Endodermal cell (in vitro differentiated cells): Measurements from ENCODE around the gene ADGRD1. TPM values are rescaled to one million over a fixed set of nuclear protein-coding genes. Genes with fewer than 3 reads are reported as not detected.

Experiments
- DNase-seq: peaks from one replicate; pipeline ENCODE4 v3.0.0-alpha.2; 2017
- H3K27ac ChIP-seq: 2 replicates; pipeline ENCODE4 v1.5.1; 2013; ENCODE audit warnings: mild to moderate bottlenecking, low read depth, low read length, moderate library complexity
- H3K27me3 ChIP-seq: 2 replicates; pipeline ENCODE4 v1.6.1; 2013; ENCODE audit warnings: mild to moderate bottlenecking, low read length, moderate library complexity; ENCODE audit not compliant: insufficient read depth, control insufficient read depth, poor library complexity, severe bottlenecking
- H3K36me3 ChIP-seq: 2 replicates; pipeline ENCODE4 v1.7.0; 2013; ENCODE audit warnings: mild to moderate bottlenecking, low read length, moderate library complexity; ENCODE audit not compliant: control insufficient read depth, insufficient read depth
- H3K4me1 ChIP-seq: one replicate; pipeline ENCODE4 v1.7.0; 2013; ENCODE audit warnings: low read length; ENCODE audit not compliant: control insufficient read depth, insufficient read depth
- H3K4me3 ChIP-seq: 2 replicates; pipeline ENCODE4 v1.5.1; 2013; ENCODE audit warnings: mild to moderate bottlenecking, low read length, moderate library complexity
- H3K9ac ChIP-seq: 2 replicates; pipeline ENCODE4 v1.6.1; 2013; ENCODE audit warnings: mild to moderate bottlenecking, low read length, moderate library complexity; ENCODE audit not compliant: poor library complexity, severe bottlenecking; ENCODE audit errors: extremely low read depth
- H3K9me3 ChIP-seq: 2 replicates; pipeline ENCODE4 v1.6.1; 2013; ENCODE audit warnings: mild to moderate bottlenecking, low read length, moderate library complexity; ENCODE audit not compliant: control insufficient read depth
- H3K27ac Mint-ChIP-seq: 2 replicates; pipeline ENCODE4 v1.8.0; 2020; ENCODE audit warnings: mixed read lengths
- H3K27me3 Mint-ChIP-seq: 2 replicates; pipeline ENCODE4 v1.8.0; 2021; ENCODE audit warnings: mild to moderate bottlenecking, mixed read lengths; ENCODE audit not compliant: insufficient read depth
- H3K36me3 Mint-ChIP-seq: 2 replicates; pipeline ENCODE4 v1.8.0; 2020; ENCODE audit warnings: low read depth, mixed read lengths
- H3K4me1 Mint-ChIP-seq: 2 replicates; pipeline ENCODE4 v1.8.0; 2020; ENCODE audit warnings: mixed read lengths
- H3K4me3 Mint-ChIP-seq: 2 replicates; pipeline ENCODE4 v1.8.0; 2020; ENCODE audit warnings: mild to moderate bottlenecking, moderate library complexity, mixed read lengths
- H3K9me3 Mint-ChIP-seq: 2 replicates; pipeline ENCODE4 v1.8.0; 2020; ENCODE audit warnings: mild to moderate bottlenecking, mixed read lengths
- WGBS, 2 experiments: methylation state at CpG; one replicate each; pipeline versions ENCODE4 v1.1.5 to v1.1.7; 2013; ENCODE audit warnings: missing lambda C conversion rate in 2 of 2, mixed read lengths in 1 of 2; ENCODE audit not compliant: insufficient coverage in 1 of 2, insufficient read length in 1 of 2; 5-methylcytosine and 5-hydroxymethylcytosine counted together
- total RNA-seq, 2 donors: library from RNA; stranded (reverse); fragmentation: NEBNext Ultra II Directional in 1 of 2; extraction: Animal tissue kit (Norgen Biotek cat#: 25700) in 1 of 2; gene quantifications; 2 replicates in 1 of 2; 3 replicates in 1 of 2; pipeline ENCODE4 v1.2.1, GENCODE V29; 2021
- TF ChIP-seq, protein P1 (sequence below): fragments of 200-600 bp; sonication (generic); conservative IDR thresholded peaks from 2 replicates; pipeline ENCODE4 v1.5.0; 2021; ENCODE audit warnings: antibody characterized with exemption, mild to moderate bottlenecking

The ADGRD1 gene
- total RNA-seq, 2 donors from 2014 or later, result 1.3 to 2.9 TPM

DNA sequence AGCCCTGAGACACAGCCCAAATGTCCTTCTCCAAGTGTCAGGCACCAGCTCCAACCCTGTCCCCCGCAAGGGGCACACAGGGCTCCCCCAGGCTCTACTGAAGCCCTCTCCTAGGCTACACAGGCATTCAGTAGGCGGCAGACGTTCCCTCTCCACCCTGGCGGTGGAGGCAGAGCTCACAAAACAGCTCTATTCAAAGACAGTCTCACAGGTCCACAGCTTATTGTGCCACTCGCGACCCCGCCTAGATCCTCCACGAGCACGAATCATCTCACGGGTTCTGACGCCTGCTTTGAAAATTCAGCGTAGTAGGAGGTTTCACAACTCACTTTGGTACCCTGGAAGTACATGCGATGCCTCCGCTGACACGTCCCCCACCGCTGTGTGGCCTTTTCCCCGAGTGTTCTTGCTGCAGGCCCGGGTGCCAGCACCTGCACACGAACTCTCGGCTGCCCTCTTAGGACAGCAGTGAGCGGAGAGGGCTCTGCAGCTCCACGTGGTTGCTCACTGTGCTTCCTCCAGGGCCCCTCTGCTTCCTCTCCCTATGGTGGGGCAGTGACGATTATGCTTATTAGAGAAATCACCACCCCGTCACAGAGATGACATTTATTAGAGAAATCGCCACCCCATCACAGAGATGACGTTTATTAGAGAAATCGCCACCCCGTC is 78.5 kb downstream of the ADGRD1 start:
- DNase-seq, result no peak
- Mint-ChIP-seq H3K4me1 (no peaks in the 10 kb centered on the region), H3K27ac (peak overlapping the region; percentile 37), H3K9me3 (peaks cover 5% of the 10 kb centered on the region), H3K4me3 (no peak overlapping the region), H3K27me3 (no peaks in the 10 kb centered on the region), H3K36me3 (no peaks in the 10 kb centered on the region)
- TF ChIP-seq, protein P1, sequence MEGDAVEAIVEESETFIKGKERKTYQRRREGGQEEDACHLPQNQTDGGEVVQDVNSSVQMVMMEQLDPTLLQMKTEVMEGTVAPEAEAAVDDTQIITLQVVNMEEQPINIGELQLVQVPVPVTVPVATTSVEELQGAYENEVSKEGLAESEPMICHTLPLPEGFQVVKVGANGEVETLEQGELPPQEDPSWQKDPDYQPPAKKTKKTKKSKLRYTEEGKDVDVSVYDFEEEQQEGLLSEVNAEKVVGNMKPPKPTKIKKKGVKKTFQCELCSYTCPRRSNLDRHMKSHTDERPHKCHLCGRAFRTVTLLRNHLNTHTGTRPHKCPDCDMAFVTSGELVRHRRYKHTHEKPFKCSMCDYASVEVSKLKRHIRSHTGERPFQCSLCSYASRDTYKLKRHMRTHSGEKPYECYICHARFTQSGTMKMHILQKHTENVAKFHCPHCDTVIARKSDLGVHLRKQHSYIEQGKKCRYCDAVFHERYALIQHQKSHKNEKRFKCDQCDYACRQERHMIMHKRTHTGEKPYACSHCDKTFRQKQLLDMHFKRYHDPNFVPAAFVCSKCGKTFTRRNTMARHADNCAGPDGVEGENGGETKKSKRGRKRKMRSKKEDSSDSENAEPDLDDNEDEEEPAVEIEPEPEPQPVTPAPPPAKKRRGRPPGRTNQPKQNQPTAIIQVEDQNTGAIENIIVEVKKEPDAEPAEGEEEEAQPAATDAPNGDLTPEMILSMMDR, result no peak
- WGBS, 2 experiments, result 89% methylated on average over 23 to 27 of the region's 28 CpGs
- H3K9me3 ChIP-seq, result no peaks in the 10 kb centered on the region
- H3K27ac ChIP-seq, result no peak overlapping the region
- H3K4me3 ChIP-seq, result no peak overlapping the region
- H3K4me1 ChIP-seq, result no peaks in the 10 kb centered on the region
- no peak overlapping the region for H3K9ac ChIP-seq
- H3K36me3 ChIP-seq, result no peaks in the 10 kb centered on the region
- H3K27me3 ChIP-seq, result no peaks in the 10 kb centered on the region

DNA sequence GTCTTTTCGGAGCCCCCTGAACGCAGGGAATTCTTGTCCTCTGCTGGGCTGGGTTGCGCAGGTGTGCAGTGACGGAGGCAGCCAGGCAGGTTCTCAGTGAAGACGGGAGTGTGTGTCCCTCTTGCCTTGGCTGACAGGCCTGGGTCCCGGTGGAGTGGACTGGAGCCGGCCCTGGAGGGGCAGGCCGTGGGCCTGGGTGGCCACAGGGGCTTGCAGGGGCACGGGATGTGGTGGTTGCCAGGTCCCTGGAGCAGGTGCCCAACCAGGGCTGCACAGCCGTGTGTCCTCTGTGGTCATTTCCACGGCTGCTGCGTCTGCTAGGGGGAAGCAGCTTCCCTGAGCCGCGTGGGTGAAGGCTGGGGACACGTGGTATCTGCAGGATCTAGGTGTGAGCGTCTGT is 79.8 kb downstream of the ADGRD1 start:
- H3K4me1 Mint-ChIP-seq, result no peaks in the 10 kb centered on the region
- Histone ChIP-seq H3K9ac (no peak overlapping the region), H3K4me1 (no peaks in the 10 kb centered on the region), H3K27me3 (no peaks in the 10 kb centered on the region), H3K36me3 (no peaks in the 10 kb centered on the region), H3K27ac (no peak overlapping the region), H3K4me3 (no peak overlapping the region), H3K9me3 (no peaks in the 10 kb centered on the region)
- H3K27me3 Mint-ChIP-seq, result no peaks in the 10 kb centered on the region
- peaks cover 9% of the 10 kb centered on the region for H3K9me3 Mint-ChIP-seq
- no peaks in the 10 kb centered on the region for H3K36me3 Mint-ChIP-seq
- TF ChIP-seq, protein P1, result no peak
- DNase-seq, result no peak
- no peak overlapping the region for H3K27ac Mint-ChIP-seq
- 90 to 94% methylated on average over 13 to 16 of the region's 16 CpGs for WGBS, 2 experiments
- no peak overlapping the region for H3K4me3 Mint-ChIP-seq

DNA sequence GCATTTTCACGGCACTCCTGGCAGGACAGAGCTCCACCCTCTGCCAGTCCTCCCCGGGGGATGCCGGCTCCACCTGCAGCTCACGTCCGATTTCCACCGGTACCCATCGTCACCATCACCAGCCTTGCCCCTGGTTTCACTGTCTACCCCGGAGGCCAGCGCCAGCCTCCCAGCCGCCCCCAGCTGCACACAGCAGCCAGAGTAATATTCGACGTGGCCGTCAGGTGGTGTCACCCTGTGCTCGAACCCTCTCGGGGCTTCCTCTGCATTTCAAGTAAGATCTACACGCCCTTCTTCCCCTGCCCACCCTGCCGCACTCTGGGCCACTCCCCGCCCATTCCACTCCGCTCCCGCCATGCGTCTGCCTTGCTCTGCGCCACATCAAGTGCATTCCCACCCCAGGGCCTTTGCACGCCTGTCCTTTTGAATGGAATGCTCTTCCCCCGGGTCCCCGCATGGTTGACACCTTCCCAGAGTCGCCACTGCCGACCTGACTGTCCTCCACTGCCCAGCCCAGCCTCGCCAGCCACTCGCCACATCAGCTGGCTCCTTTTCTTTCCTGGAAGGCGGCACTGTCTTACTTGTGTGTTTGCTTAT is 80.3 kb downstream of the ADGRD1 start:
- TF ChIP-seq, protein P1, result no peak
- Histone ChIP-seq H3K9me3 (no peaks in the 10 kb centered on the region), H3K27ac (no peak overlapping the region), H3K4me1 (no peaks in the 10 kb centered on the region), H3K9ac (no peak overlapping the region), H3K36me3 (no peaks in the 10 kb centered on the region), H3K27me3 (no peaks in the 10 kb centered on the region), H3K4me3 (no peak overlapping the region)
- no peak for DNase-seq
- H3K9me3 Mint-ChIP-seq, result peaks cover 9% of the 10 kb centered on the region
- no peaks in the 10 kb centered on the region for H3K27me3 Mint-ChIP-seq
- H3K4me1 Mint-ChIP-seq, result no peaks in the 10 kb centered on the region
- no peak overlapping the region for H3K4me3 Mint-ChIP-seq
- no peaks in the 10 kb centered on the region for H3K36me3 Mint-ChIP-seq
- H3K27ac Mint-ChIP-seq, result no peak overlapping the region
- WGBS, 2 experiments, result 88 to 93% methylated on average over 24 to 30 of the region's 30 CpGs
